ENCODE data around the gene RAB40C. TPM values are rescaled to one million over a fixed set of nuclear protein-coding genes. Genes with fewer than 3 reads are reported as not detected.
A peak's percentile ranks its signal among the peaks of the same experiment; 100 is the strongest.

Gene RAB40C
- total and polyA plus RNA-seq, 2 donors (not counting 1 experiment from before 2014, with no cell fraction given): 12.7 to 26.9 TPM

- H3K9ac ChIP-seq (ENCODE audit: low read length): peak overlapping the region; percentile 71
- Mint-ChIP-seq H3K4me1 (peaks cover 19% of the 10 kb centered on the region), H3K4me3 (peak overlapping the region; percentile 84), H3K9me3 (ENCODE audit: insufficient read depth) (no peaks in the 10 kb centered on the region), H3K27me3 (no peaks in the 10 kb centered on the region), H3K27ac (peak overlapping the region; percentile 84)
- peak overlapping the region; percentile 79 to 90 for H3K27ac ChIP-seq (ENCODE audit: low read length in 2 of 2)
- peak; percentile 41 for TF ChIP-seq CTCF (IDR thresholded peaks at IDR 0.05)
- TF ChIP-seq EZH2 (IDR thresholded peaks at IDR 0.05; ENCODE audit: borderline replicate concordance, insufficient read depth, low read depth, low read length, poor library complexity, severe bottlenecking): no peak
- peaks cover 15 to 20% of the 10 kb centered on the region in 2 donors for H3K4me1 ChIP-seq (ENCODE audit: control insufficient read depth in 2 of 2, insufficient read depth in 2 of 2, low read length in 2 of 2)
- peak overlapping the region; percentile 27 to 76 (median 67) for H3K4me3 ChIP-seq (ENCODE audit: control extremely low read depth in 1 of 5, extremely low read depth in 1 of 5, insufficient read depth in 1 of 5, low read depth in 2 of 5, low read length in 4 of 5)
- intact Hi-C loops (cut with micrococcal nuclease): loop anchor here (2.0 kb wide), 2 partner anchors 19 to 59 kb away; no protein-coding TSS in a partner anchor
- H3K4me2 ChIP-seq (replicated peaks; ENCODE audit: low read depth, low read length, poor library complexity, severe bottlenecking): peak overlapping the region; percentile 92
- H3K27me3 ChIP-seq (replicated peaks in 1 of 4; ENCODE audit: control extremely low read depth in 1 of 4, control insufficient read depth in 3 of 4, insufficient read depth in 4 of 4, low read length in 3 of 4): no peaks in the 10 kb centered on the region
- ATAC-seq (ENCODE audit: low read depth) (no peak), DNase-seq (peak; percentile 52)
- H2AFZ ChIP-seq (ENCODE audit: insufficient read depth, low read depth, low read length, poor library complexity, severe bottlenecking): peak overlapping the region; percentile 92
- H3K9me3 ChIP-seq (ENCODE audit: control extremely low read depth in 1 of 3, control insufficient read depth in 2 of 3, insufficient read depth in 1 of 3, low read length in 2 of 3): peaks cover 0 to 2% (median 0%) of the 10 kb centered on the region in 3 donors
- peaks cover 8% of the 10 kb centered on the region for H4K20me1 ChIP-seq (ENCODE audit: control insufficient read depth, insufficient read depth, low read length, poor library complexity, severe bottlenecking)
- CTCF ChIA-PET: interaction anchor here (1.2 to 1.4 kb wide), 2 partner anchors 10 to 12 kb away, joined by 4 to 5 read pairs; partner anchors contain the start of gene METTL26
- H3K79me2 ChIP-seq (ENCODE audit: control insufficient read depth, insufficient read depth, low read length): peaks cover 8% of the 10 kb centered on the region
- no peaks in the 10 kb centered on the region for H3K36me3 ChIP-seq (replicated peaks in 1 of 2; ENCODE audit: control extremely low read depth in 1 of 2, control insufficient read depth in 1 of 2, extremely low read depth in 1 of 2, insufficient read depth in 2 of 2, low read length in 1 of 2)
- WGBS (ENCODE audit: insufficient coverage): 39% methylated on average over 24 of the region's 24 CpGs
- POLR2A ChIA-PET: interaction anchor here (0.6 to 1.2 kb wide), 2 partner anchors 10 to 12 kb away, joined by 3 to 4 read pairs; partner anchors contain the start of gene METTL26
These were observed 58.4 kb downstream of the RAB40C start for GRCh38 chr16:648071-648780.

Data from B cell (primary cell).